ENCODE measurements around the gene NTRK1.

NTRK1 gene

GRCh38 chr1:156860628-156861423 lies at the start of gene NTRK1:
TSS of gene NTRK1 (plus strand) at chr1:156860865. CDS start at chr1:156860935, 70 bp downstream.
- DNase-seq, result peak in 13 of 51 donors; percentile 6 to 49 (median 27)

GRCh38 chr1:156811168-156811567 lies 49.5 kb upstream of the NTRK1 start:
- DNase-seq, result no peak

GRCh38 chr1:156812293-156812990 lies 48.2 kb upstream of the NTRK1 start:
- DNase-seq, result no peak

GRCh38 chr1:156813298-156813697 lies 47.4 kb upstream of the NTRK1 start:
- no peak for DNase-seq

GRCh38 chr1:156813750-156814570 lies 46.7 kb upstream of the NTRK1 start:
- DNase-seq, result peak in 38 of 51 donors; percentile 7 to 74 (median 32)

- DNase-seq, result no peak
Measured at GRCh38 chr1:156814571-156815260, 45.9 kb upstream of the NTRK1 start.

- DNase-seq, result no peak
Measured at GRCh38 chr1:156815307-156815826, 45.3 kb upstream of the NTRK1 start.

GRCh38 chr1:156815961-156816422 lies 44.7 kb upstream of the NTRK1 start:
- DNase-seq, result no peak

- DNase-seq, result no peak
Measured at GRCh38 chr1:156816561-156817328, 43.9 kb upstream of the NTRK1 start, which contains the start of gene SH2D2A. TSS of gene SH2D2A (minus strand) at chr1:156816848. CDS start at chr1:156816708, 140 bp downstream.

GRCh38 chr1:156821801-156822200 lies 38.9 kb upstream of the NTRK1 start:
- no peak for DNase-seq

GRCh38 chr1:156822680-156823079 lies 38.0 kb upstream of the NTRK1 start:
- DNase-seq, result no peak

- DNase-seq, result no peak
Measured at GRCh38 chr1:156823210-156823790, 37.4 kb upstream of the NTRK1 start.

GRCh38 chr1:156826630-156827029 lies 34.0 kb upstream of the NTRK1 start:
- DNase-seq, result no peak

GRCh38 chr1:156828400-156829124 lies 32.1 kb upstream of the NTRK1 start:
- DNase-seq, result no peak

- DNase-seq, result no peak
Measured at GRCh38 chr1:156832434-156832833, 28.2 kb upstream of the NTRK1 start.

- DNase-seq, result no peak
Measured at GRCh38 chr1:156833603-156834002, 27.1 kb upstream of the NTRK1 start.

GRCh38 chr1:156834322-156834721 lies 26.3 kb upstream of the NTRK1 start:
- DNase-seq, result no peak

- no peak for DNase-seq
Measured at GRCh38 chr1:156836041-156836654, 24.5 kb upstream of the NTRK1 start.

Data from hypothalamus (tissue), 51 donors.